ENCODE data around the gene BBX. TPM values are rescaled to one million over a fixed set of nuclear protein-coding genes. Genes with fewer than 3 reads are reported as not detected.
"Not testable (repeated sequence)": the region's sequence is repeated elsewhere in the genome, so short reads cannot be mapped to it uniquely, and the experiment has no call there.

BBX gene
- total RNA-seq, 1 donor from 2014 or later = 83.4 TPM

GRCh38 chr3:107543666-107544065 lies 20.9 kb downstream of the BBX start:
- DNase-seq = no peak

DNA sequence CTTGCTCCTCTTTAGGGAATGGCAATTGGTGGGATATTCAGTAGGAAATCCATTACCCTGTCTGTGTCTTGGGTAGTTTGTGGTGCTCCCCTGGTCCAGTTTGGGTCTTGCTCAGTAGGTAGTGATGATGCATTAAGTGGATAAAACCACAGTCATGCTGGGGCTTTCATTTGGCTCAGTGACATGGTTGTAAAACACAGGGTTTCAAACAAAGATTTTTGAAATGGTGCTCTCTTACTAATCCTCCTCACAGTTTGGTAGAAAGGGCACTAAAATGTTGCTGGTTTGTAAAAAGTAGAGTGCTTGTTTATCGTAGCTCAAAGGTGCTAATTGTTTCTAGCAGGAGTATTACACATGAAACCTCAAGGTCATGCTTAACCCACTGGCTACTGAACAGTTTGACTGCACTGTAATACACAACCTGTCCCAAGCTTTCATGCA lies 22.9 kb downstream of the BBX start:
- DNase-seq = no peak

GRCh38 chr3:107548601-107549000 lies 25.8 kb downstream of the BBX start:
- DNase-seq = no peak

GRCh38 chr3:107555359-107555758 lies 32.6 kb downstream of the BBX start:
- no peak for DNase-seq

- DNase-seq = no peak
Measured at GRCh38 chr3:107557743-107558142, 35.0 kb downstream of the BBX start.

DNA sequence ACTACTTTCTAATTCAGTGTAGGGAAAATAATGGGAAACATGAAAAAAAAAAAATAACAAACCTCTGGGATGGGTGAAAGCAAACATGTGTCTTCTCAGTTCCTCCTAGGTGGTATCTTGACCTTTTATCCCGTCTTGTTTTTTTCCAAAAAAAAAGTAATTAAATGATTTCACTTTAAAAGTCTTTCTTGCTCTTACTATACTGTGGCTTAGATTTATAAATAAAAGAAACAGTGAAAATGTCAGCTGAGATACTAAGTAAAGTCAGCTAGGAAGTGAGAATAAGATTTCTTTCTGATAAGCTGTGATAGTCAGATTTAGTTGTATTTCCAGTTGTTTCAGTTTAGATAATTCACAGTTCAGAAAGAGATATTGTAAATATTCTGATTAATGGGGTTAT lies 37.4 kb downstream of the BBX start:
- DNase-seq = no peak

GRCh38 chr3:107561980-107562379 lies 39.2 kb downstream of the BBX start:
- DNase-seq = peak; percentile 55

DNA sequence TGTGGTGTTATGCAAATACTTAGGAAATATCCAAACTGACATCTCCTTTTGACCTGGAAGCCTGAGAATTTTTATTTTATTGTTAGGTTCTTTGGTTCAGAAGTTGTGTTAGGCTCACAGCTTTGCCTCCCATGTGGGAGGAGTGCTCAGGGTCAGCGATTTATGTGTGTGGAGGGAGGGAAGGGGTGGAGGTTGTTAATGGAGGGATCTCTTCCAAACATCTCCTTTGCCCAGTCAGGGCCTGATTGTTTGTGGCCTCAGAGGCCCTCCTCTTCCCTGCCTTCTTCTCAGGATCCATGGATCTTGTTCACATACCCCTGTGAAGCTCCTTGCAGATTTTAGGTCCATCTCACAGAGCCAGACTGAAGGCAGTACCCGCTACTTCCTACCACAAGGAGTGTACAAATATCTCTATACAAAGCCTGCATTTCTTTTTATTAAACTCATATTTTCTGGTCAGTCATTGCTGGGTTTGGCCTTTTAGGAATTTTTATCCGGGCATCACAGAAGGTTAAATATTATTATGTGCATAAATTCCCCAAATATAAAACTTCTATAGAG lies 40.3 kb downstream of the BBX start:
- no peak for DNase-seq

GRCh38 chr3:107565244-107565643 lies 42.5 kb downstream of the BBX start:
- DNase-seq = not testable (repeated sequence)

- DNase-seq = not testable (repeated sequence)
Measured at GRCh38 chr3:107571089-107571488, 48.3 kb downstream of the BBX start.

DNA sequence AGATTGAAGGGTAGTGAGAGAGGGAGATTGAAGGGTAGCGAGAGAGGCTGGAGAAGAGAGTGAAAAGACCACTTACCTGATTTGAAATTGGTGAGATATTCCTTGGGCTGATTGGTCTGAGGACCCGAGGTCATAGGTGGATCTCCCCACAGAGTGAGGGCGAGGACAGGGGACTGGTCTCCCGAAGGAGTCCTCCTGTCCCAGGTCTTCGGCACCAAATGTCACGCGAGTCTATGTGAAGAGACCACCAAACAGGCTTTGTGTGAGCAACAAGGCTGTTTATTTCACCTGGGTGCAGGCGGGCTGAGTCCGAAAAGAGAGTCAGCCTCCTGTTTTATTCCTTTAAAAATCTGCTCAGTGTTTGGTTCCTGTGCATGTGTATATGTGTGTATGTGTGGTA lies 48.7 kb downstream of the BBX start:
- not testable (repeated sequence) for DNase-seq

- DNase-seq = peak; percentile 49
Measured at GRCh38 chr3:107574650-107575049, 51.9 kb downstream of the BBX start.

- DNase-seq = no peak
Measured at GRCh38 chr3:107578091-107578490, 55.3 kb downstream of the BBX start.

DNA sequence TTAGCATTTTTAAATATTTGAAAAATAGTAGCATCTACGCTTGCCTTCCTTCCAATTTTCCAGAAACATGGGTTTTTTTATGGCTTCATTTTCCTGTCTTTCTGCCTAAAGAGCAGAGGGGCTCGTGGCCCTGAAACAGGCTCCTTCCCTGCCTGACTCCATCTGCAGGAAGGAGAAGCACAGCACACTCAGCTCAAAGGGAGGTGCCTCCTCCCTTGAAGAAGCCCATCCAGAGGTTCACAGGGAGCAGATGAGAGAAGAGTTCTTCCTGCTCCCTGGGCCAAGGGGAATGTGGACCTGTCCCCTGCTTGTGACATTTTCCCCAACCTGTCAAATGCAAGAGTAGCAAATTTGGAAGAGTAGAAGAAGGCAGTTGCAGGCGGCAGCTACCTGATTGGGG lies 55.8 kb downstream of the BBX start:
- no peak for DNase-seq

GRCh38 chr3:107579371-107579770 lies 56.6 kb downstream of the BBX start:
- no peak for DNase-seq

- no peak for DNase-seq
Measured at GRCh38 chr3:107581230-107581629, 58.5 kb downstream of the BBX start.

GRCh38 chr3:107588217-107588616 lies 65.5 kb downstream of the BBX start:
- DNase-seq = no peak

- no peak for DNase-seq
Measured at GRCh38 chr3:107589454-107589853, 66.7 kb downstream of the BBX start.

GRCh38 chr3:107590786-107591185 lies 68.0 kb downstream of the BBX start:
- DNase-seq = no peak

DNA sequence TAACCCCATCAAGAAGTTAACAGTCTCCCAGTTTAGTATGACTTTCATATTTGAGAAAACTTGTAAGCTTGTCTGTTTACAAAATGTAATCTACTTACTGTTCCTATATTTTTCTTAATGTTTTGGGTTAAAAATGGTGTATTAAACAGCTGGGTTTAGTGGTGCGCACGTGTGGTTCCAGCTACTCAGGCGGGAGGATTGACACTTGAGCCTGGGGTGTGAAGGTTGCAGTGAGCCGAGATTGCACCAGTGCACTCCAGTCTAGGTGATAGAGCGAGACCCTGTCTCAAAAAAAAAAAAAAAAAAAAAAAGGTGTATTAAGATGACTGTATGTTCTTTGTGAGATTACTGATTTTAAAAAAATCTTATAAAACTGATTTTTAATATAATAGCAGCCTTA lies 69.3 kb downstream of the BBX start:
- no peak for DNase-seq

DNA sequence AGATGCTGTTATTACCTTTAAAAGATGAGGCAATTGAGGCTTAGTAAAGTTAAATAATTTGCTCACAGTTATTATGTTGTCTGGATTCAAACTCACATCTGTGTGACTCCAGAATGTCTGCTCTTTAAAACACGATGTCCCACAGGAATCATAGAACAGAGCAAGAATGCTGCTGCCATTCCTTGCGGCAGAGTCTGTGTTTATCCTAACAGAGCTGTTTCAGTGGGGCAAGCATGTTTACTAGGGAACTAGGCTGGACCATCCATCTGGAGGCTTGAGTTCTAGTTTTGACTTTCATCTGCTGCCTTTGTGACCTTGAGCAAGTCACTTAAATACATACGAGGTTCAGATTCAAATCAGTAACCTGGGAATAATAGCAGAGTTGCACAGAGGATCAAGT lies 72.1 kb downstream of the BBX start:
- no peak for DNase-seq

GRCh38 chr3:107596639-107597038 lies 73.9 kb downstream of the BBX start:
- DNase-seq = no peak

GRCh38 chr3:107598926-107599771 lies 76.4 kb downstream of the BBX start:
- peak; percentile 68 for DNase-seq

DNA sequence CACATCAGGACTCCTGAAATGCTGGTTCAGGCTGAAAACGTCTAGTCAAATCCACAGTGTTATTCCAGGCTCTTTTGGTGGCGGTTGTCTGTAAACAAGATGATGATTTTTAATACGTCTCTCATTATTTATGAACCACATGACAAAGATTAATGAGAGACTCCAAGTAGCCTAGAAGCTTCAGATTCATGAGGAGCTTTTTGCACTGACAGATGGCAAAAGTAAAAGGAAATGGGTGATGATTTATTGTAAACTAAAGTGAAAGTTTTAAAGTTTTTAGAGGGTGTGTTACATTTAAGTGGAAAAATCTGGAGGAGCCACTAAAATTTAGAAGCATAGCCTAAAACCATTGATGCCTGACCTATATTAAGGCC lies 77.0 kb downstream of the BBX start:
- no peak for DNase-seq
